IPS DF 19.7 (cell line): ENCODE measurements around the gene MAS1L.
"Not testable (repeated sequence)": the region's sequence is repeated elsewhere in the genome, so short reads cannot be mapped to it uniquely, and the experiment has no call there.

Source experiments
- DNase-seq: peaks from one replicate; pipeline ENCODE4 v3.0.0-alpha.2; 2013; ENCODE audit warnings: low read depth, low spot score

Gene MAS1L

GRCh38 chr6:29483735-29484134, 4.0 kb downstream of the MAS1L start:
- no peak for DNase-seq

- no peak for DNase-seq
Observed at GRCh38 chr6:29483186-29483585, 4.6 kb downstream of the MAS1L start.

GRCh38 chr6:29479560-29479959, 8.2 kb downstream of the MAS1L start:
- no peak for DNase-seq

DNA sequence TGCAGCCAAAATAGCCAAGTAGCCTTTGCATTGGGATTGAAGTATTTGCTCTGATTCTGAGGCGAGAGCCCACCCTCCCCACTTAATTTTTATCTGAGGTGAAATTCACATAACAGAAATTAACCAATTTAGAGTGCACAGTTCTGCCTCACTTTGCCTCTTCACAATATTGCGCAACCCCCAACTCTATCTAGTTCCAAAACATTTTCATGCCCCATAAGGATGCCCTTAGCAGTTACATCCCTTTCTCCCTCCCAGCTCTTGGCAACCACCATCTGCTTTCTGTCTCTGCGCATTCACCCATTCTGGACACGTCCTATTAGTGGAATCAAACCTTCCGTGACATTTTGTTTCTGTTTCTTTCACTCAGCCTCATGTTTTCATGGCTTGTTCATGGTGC, 9.0 kb downstream of the MAS1L start:
- DNase-seq = no peak

GRCh38 chr6:29477923-29478450, 9.8 kb downstream of the MAS1L start:
- DNase-seq = no peak

- no peak for DNase-seq
Observed at GRCh38 chr6:29474996-29475395, 12.8 kb downstream of the MAS1L start.

GRCh38 chr6:29466241-29466640, 21.5 kb downstream of the MAS1L start:
- DNase-seq = no peak

- no peak for DNase-seq
Observed at GRCh38 chr6:29465801-29466200, 22.0 kb downstream of the MAS1L start.

DNA sequence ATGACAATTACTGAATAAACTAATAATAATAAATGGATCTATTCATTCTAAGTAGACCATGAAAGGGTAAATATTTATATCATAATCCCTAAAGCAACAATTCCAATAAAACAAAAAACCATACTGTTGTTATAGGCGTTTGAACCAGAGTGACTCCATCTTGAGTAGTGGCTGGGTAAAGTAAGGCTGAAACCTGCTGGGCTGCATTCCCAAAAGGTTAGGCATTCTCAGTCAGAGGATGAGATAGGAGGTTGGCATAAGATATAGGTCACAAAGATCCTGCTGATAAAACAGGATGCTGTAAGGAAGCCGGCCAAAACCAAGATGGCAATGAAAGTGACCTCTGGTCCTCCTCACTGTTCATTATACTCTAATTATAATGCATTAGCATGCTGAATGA, 22.5 kb downstream of the MAS1L start:
- no peak for DNase-seq

GRCh38 chr6:29462022-29462421, 25.7 kb downstream of the MAS1L start:
- DNase-seq = no peak

DNA sequence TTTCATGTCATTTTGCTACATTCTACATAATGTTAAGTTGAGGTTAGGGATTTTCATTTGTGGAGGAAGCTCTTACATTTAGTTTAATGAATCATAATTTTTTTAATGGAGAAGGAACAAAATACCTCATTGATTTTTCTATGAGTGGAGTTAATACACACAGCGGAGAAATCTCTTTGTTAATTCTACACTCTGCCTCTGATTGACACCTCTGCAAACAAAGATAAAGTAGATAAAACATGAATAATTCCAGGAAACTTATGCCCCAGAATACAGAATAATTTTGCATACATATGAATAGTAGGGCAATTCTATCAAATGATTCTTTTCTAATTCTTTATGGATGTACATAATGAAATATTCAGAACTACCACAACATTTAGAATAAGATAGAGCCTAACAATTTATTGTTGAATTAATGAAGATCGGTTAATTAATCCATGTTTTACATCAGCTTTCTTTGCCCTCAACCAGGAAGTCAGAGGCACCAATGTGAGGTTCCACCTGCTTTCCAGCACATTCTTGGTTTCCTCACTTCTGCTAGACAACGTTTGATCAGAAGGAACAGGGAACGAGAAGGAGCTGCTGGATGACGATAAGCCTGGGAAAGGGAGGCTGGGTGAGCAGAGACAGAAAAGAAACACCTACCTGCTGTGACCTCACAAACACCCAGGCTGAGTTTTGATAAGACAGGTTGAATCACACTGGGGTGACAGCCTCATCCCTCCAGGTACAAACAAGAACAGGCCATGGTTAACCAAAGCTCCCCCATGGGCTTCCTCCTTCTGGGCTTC, 26.5 kb downstream of the MAS1L start:
- no peak for DNase-seq

DNA sequence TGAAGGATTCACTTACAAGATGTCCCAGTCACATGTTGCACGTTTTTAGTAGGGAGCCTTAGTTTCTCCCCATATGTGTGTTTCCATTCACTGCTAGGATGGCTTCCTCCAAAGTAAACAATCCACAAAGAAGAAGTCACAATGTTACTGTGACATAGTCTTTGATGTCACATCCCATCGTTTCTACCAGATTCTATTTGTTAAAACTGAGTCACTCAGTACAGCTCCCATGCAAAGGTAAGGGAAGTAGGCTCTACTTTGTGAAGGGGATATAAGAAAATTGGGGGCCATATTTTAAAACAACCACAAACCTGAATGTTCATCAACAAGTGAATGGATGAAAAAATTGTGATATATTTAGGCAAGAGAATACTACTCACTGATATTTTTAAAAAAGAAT, 30.8 kb downstream of the MAS1L start, which contains the start of the genes OR11A1 and OR2H1:
Gene OR11A1 (minus strand): TSS at position 101 of the 400 bp plus-strand sequence. CDS start 29,430 bp downstream, outside the sequence.
Gene OR2H1 (plus strand): TSS at position 185 of the 400 bp plus-strand sequence. CDS start 4,615 bp downstream, outside the sequence.
- DNase-seq = no peak

GRCh38 chr6:29451471-29452193, 36.1 kb downstream of the MAS1L start:
- DNase-seq = no peak

GRCh38 chr6:29447670-29448069, 40.1 kb downstream of the MAS1L start:
- peak; percentile 60 for DNase-seq

- not testable (repeated sequence) for DNase-seq
Observed at GRCh38 chr6:29444031-29444430, 43.7 kb downstream of the MAS1L start.

DNA sequence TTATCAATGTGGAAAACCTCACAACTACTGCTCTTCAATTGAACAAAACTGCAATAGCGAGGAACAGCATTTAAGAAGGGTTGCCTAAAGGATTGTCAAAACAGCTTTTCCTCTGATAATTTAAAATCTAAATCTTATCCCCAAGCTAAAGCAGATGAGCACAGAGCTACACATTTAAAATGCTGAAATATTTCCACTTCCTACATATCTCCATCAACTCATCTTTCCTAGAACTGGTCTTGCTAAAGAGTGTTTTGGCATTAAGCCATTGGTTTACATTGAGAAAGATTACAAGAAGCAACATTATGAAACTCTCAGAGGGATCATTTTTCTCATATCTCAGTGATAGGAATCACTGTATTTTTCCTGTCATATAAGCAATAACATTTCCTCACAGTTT, 45.0 kb downstream of the MAS1L start:
- no peak for DNase-seq

DNA sequence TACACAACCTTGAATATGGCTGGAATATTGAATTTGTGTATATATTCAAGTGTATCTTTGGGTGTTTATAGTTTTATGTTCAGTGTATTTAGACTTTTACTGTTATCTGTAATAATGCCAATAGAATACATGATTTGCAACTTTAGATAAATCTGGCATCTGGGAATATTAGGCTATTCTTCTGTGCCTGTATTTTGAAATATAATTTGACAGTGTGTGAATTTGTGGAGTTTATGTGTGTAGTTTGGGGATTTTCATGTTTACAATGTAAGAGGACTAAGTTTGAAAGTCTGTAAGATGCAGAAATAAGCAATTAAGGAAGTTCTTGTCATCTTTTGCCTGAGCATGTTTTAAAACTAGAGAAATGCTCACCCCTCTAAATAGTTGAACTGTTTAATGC, 48.8 kb downstream of the MAS1L start, which contains the start of gene OR10C1:
Gene OR10C1 (plus strand): TSS at position 301 of the 400 bp plus-strand sequence. CDS start 710 bp downstream, outside the sequence.
- DNase-seq = no peak

- not testable (repeated sequence) for DNase-seq
Observed at GRCh38 chr6:29436730-29437129, 51.0 kb downstream of the MAS1L start.
